H1 (cell line): ENCODE data around the gene CCDC40. TPM values are rescaled to one million over a fixed set of nuclear protein-coding genes. Genes with fewer than 3 reads are reported as not detected.

ENCODE experiments used
- CTCF ChIA-PET: fragments of 300-600 bp; sonication (Branson Sonifier 250); formaldehyde crosslinking; loops from one replicate; lab custom pipeline; 2021; ENCODE audit not compliant: partially characterized antibody; lab: Charles Lee
- POLR2A ChIA-PET: fragments of 300-600 bp; sonication (Branson Sonifier 250); formaldehyde crosslinking; loops from one replicate; lab custom pipeline; 2021; ENCODE audit warnings: inconsistent platforms; ENCODE audit not compliant: partially characterized antibody; lab: Charles Lee
- DNase-seq, 2 experiments: peaks; one replicate each; pipeline versions ENCODE4 v3.0.0 to v3.0.0-alpha.2; 2010 to 2022; ENCODE audit warnings: low spot score in 2 of 2, low read depth in 1 of 2, mixed read lengths in 1 of 2
- FAIRE-seq: peaks from 2 replicates; lab custom pipeline; 2011; peaks lifted over from hg19 to GRCh38; lab: Jason Lieb, UNC
- H2AFZ ChIP-seq: 2 replicates; pipeline ENCODE4 v1.8.1; 2012; ENCODE audit warnings: low read length, inconsistent platforms
- H2AK5ac ChIP-seq: 2 replicates; pipeline ENCODE4 v1.6.1; 2013; ENCODE audit warnings: low read depth, low read length
- H2BK120ac ChIP-seq: replicated peaks from 2 replicates; pipeline ENCODE3; 2013; ENCODE audit warnings: low read depth, low read length, inconsistent platforms
- H2BK12ac ChIP-seq: 2 replicates; pipeline ENCODE4 v1.6.1; 2013; ENCODE audit warnings: low read depth, low read length
- H2BK15ac ChIP-seq: 2 replicates; pipeline ENCODE4 v1.6.1; 2013; ENCODE audit warnings: low read length
- H2BK20ac ChIP-seq: 2 replicates; pipeline ENCODE4 v1.6.1; 2013; ENCODE audit warnings: low read length
- H2BK5ac ChIP-seq: 2 replicates; pipeline ENCODE4 v1.6.1; 2013; ENCODE audit warnings: low read depth, low read length
- H3K14ac ChIP-seq: 2 replicates; pipeline ENCODE4 v1.6.1; 2013; ENCODE audit warnings: inconsistent platforms; ENCODE audit not compliant: insufficient read length
- H3K18ac ChIP-seq: 2 replicates; pipeline ENCODE4 v1.6.1; 2013; ENCODE audit warnings: low read length; ENCODE audit errors: extremely low read depth
- H3K23ac ChIP-seq: 2 replicates; pipeline ENCODE4 v1.6.1; 2013; ENCODE audit warnings: inconsistent platforms; ENCODE audit not compliant: insufficient read length
- H3K23me2 ChIP-seq: 2 replicates; pipeline ENCODE4 v1.6.1; 2013; ENCODE audit warnings: low read depth, low read length
- H3K27ac ChIP-seq: 2 replicates; pipeline ENCODE4 v1.6.1; 2011; ENCODE audit warnings: low read depth, low read length, inconsistent platforms
- H3K27me3 ChIP-seq, 4 experiments: replicated peaks in 1 of 4; 1 replicate in 1 of 4; 2 replicates in 3 of 4; pipeline versions ENCODE4 v1.6.1 to v1.8.1; 2011 to 2013; ENCODE audit warnings: low read length in 3 of 4, mild to moderate bottlenecking in 3 of 4, inconsistent platforms in 2 of 4, mixed read lengths in 2 of 4, moderate library complexity in 1 of 4; ENCODE audit not compliant: control insufficient read depth in 3 of 4, insufficient read depth in 3 of 4; ENCODE audit errors: extremely low read depth in 1 of 4
- H3K36me3 ChIP-seq, 4 experiments: 2 replicates each; pipeline versions ENCODE4 v1.6.1 to v1.8.1; 2011 to 2013; ENCODE audit warnings: mild to moderate bottlenecking in 4 of 4, low read length in 3 of 4, moderate library complexity in 2 of 4, control low read depth in 1 of 4, inconsistent platforms in 1 of 4; ENCODE audit not compliant: insufficient read depth in 4 of 4, control insufficient read depth in 2 of 4
- H3K4ac ChIP-seq: replicated peaks from 2 replicates; pipeline ENCODE3; 2013; ENCODE audit warnings: low read length, low read depth, mixed read lengths, inconsistent platforms; ENCODE audit not compliant: insufficient read length
- H3K4me1 ChIP-seq, 4 experiments: replicated peaks in 1 of 4; 1 replicate in 1 of 4; 2 replicates in 3 of 4; pipeline versions ENCODE4 v1.6.1 to v1.8.1; 2011 to 2013; ENCODE audit warnings: low read length in 3 of 4, inconsistent platforms in 2 of 4, mixed read lengths in 1 of 4; ENCODE audit not compliant: insufficient read depth in 4 of 4, control insufficient read depth in 3 of 4
- H3K4me2 ChIP-seq, 2 experiments: 2 replicates each; pipeline versions ENCODE4 v1.6.1 to v1.8.1; 2011 to 2013; ENCODE audit warnings: low read depth in 2 of 2, low read length in 2 of 2, control low read depth in 1 of 2, inconsistent platforms in 1 of 2, mild to moderate bottlenecking in 1 of 2; ENCODE audit not compliant: insufficient read depth in 1 of 2
- H3K4me3 ChIP-seq, 4 experiments: fragments of 200-600, 300-600 bp in 1 of 4; sonication (generic), shearing (Covaris generic), sonication (Bioruptor Twin) in 1 of 4; 2 replicates each; pipeline versions ENCODE4 v1.5.1 to v1.8.1; 2011 to 2016; ENCODE audit warnings: low read length in 4 of 4, low read depth in 3 of 4, control low read depth in 2 of 4, inconsistent platforms in 2 of 4, mild to moderate bottlenecking in 2 of 4, mixed read lengths in 1 of 4, moderate library complexity in 1 of 4; ENCODE audit not compliant: insufficient read depth in 2 of 4; ENCODE audit errors: extremely low read depth in 1 of 4
- H3K56ac ChIP-seq: replicated peaks from 2 replicates; pipeline ENCODE3; 2013; ENCODE audit warnings: low read depth, mild to moderate bottlenecking, mixed read lengths, low read length, inconsistent platforms; ENCODE audit not compliant: insufficient read length
- H3K79me1 ChIP-seq: 2 replicates; pipeline ENCODE4 v1.6.1; 2013; ENCODE audit warnings: low read depth, low read length, control low read depth
- H3K79me2 ChIP-seq, 2 experiments: 2 replicates each; pipeline versions ENCODE4 v1.6.1 to v1.8.1; 2012 to 2013; ENCODE audit warnings: low read length in 2 of 2, mild to moderate bottlenecking in 2 of 2, inconsistent platforms in 1 of 2; ENCODE audit not compliant: insufficient read depth in 2 of 2, control insufficient read depth in 1 of 2
- H3K9ac ChIP-seq, 4 experiments: replicated peaks in 1 of 4; 1 replicate in 1 of 4; 2 replicates in 3 of 4; pipeline versions ENCODE4 v1.6.1 to v1.8.1; 2011 to 2013; ENCODE audit warnings: low read depth in 3 of 4, low read length in 3 of 4, control low read depth in 2 of 4, mild to moderate bottlenecking in 2 of 4, moderate library complexity in 2 of 4, inconsistent platforms in 1 of 4; ENCODE audit errors: extremely low read depth in 1 of 4
- H3K9me3 ChIP-seq, 2 experiments: 2 replicates each; pipeline versions ENCODE4 v1.6.1 to v1.8.1; 2012 to 2013; ENCODE audit warnings: mild to moderate bottlenecking in 2 of 2, moderate library complexity in 2 of 2, control low read depth in 1 of 2, inconsistent platforms in 1 of 2, low read depth in 1 of 2, low read length in 1 of 2, mixed read lengths in 1 of 2; ENCODE audit not compliant: insufficient read depth in 2 of 2
- H4K20me1 ChIP-seq, 2 experiments: replicated peaks in 1 of 2; 2 replicates each; pipeline versions ENCODE3 to v1.8.1; 2011 to 2013; ENCODE audit warnings: inconsistent platforms in 2 of 2, low read length in 2 of 2, mild to moderate bottlenecking in 1 of 2; ENCODE audit not compliant: insufficient read depth in 2 of 2, control insufficient read depth in 1 of 2
- H4K5ac ChIP-seq: 2 replicates; pipeline ENCODE4 v1.6.1; 2013; ENCODE audit warnings: low read length, low read depth, mixed read lengths, inconsistent platforms; ENCODE audit not compliant: insufficient read length
- H4K8ac ChIP-seq: 2 replicates; pipeline ENCODE4 v1.8.0; 2013; ENCODE audit warnings: mild to moderate bottlenecking, moderate library complexity, low read length, inconsistent platforms; ENCODE audit not compliant: insufficient read depth; ENCODE audit errors: extremely low read depth
- H4K91ac ChIP-seq: replicated peaks from 2 replicates; pipeline ENCODE3; 2013; ENCODE audit warnings: low read length, mixed read lengths, inconsistent platforms; ENCODE audit not compliant: insufficient read length
- BACH1 ChIP-seq: IDR thresholded peaks from 2 replicates; pipeline ENCODE4 v1.6.1; 2012; ENCODE audit warnings: low read length, improper control_type of control experiment
- EGR1 ChIP-seq: IDR thresholded peaks from 2 replicates; pipeline ENCODE4 v1.6.1; 2011; ENCODE audit warnings: low read depth, low read length, borderline replicate concordance
- EP300 ChIP-seq, 2 experiments: IDR thresholded peaks; 1 replicate in 1 of 2; 2 replicates in 1 of 2; pipeline ENCODE4 v1.6.1; 2011 to 2012; ENCODE audit warnings: low read depth in 2 of 2, low read length in 2 of 2, mild to moderate bottlenecking in 2 of 2, borderline replicate concordance in 1 of 2, inconsistent platforms in 1 of 2, moderate library complexity in 1 of 2
- FOSL1 ChIP-seq: IDR thresholded peaks from 2 replicates; pipeline ENCODE4 v1.6.1; 2011; ENCODE audit warnings: mild to moderate bottlenecking, low read depth, low read length, moderate library complexity; ENCODE audit not compliant: insufficient read depth
- SP1 ChIP-seq: IDR thresholded peaks from 2 replicates; pipeline ENCODE4 v1.6.1; 2011; ENCODE audit warnings: low read depth, low read length
- SP2 ChIP-seq: IDR thresholded peaks from 2 replicates; pipeline ENCODE4 v1.6.1; 2012; ENCODE audit warnings: mild to moderate bottlenecking, low read length, inconsistent platforms
- TBP ChIP-seq: IDR thresholded peaks from 2 replicates; pipeline ENCODE4 v1.6.1; 2011; ENCODE audit warnings: low read depth, low read length, improper control_type of control experiment
- TEAD4 ChIP-seq: IDR thresholded peaks from 2 replicates; pipeline ENCODE4 v1.6.1; 2012; ENCODE audit warnings: low read depth, low read length, inconsistent platforms, mixed read lengths
- USF2 ChIP-seq: IDR thresholded peaks from 2 replicates; pipeline ENCODE4 v1.6.1; 2011; ENCODE audit warnings: low read length, improper control_type of control experiment
- WGBS, 2 experiments: shearing (Covaris generic) in 1 of 2; methylation state at CpG; one replicate each; pipeline versions ENCODE4 v1.1.6 to v1.1.7; 2013 to 2015; ENCODE audit warnings: low lambda C conversion rate in 2 of 2, mixed read lengths in 2 of 2, inconsistent platforms in 1 of 2, low coverage in 1 of 2, missing lambda C conversion rate in 1 of 2; ENCODE audit not compliant: insufficient replicate concordance in 2 of 2, insufficient coverage in 1 of 2, insufficient read length in 1 of 2; ENCODE audit errors: extremely low coverage in 1 of 2, missing lambda C conversion rate in 1 of 2; 5-methylcytosine and 5-hydroxymethylcytosine counted together
- polyA plus RNA-seq, 7 experiments: library from polyadenylated mRNA; depleted of rRNA in 3 of 7; stranded (reverse) in 5 of 7; unstranded in 2 of 7; fragments of >200 nt in 5 of 7; fragments of 200-250 nt in 2 of 7; gene quantifications; 1 replicate in 5 of 7; 2 replicates in 1 of 7; 4 replicates in 1 of 7; pipeline versions ENCODE4 v1.2.1 to v1.2.3, GENCODE V29; 2011 to 2013; ENCODE audit warnings: missing spikeins in 2 of 7, mixed read lengths in 2 of 7
- total RNA-seq: library from RNA; stranded (reverse); fragmentation: NEBNext Ultra II Directional; extraction: Animal tissue kit (Norgen Biotek cat#: 25700); gene quantifications from 2 replicates; pipeline ENCODE4 v1.2.1, GENCODE V29; 2021

Gene CCDC40
- total and polyA plus RNA-seq, 2 of the 8 experiments (the other 6 are each of a cell fraction or from before 2014, with no cell fraction given): 4.1 to 11.5 TPM

GRCh38 chr17:80006811-80007752 lies 29.4 kb upstream of the CCDC40 start:
- Histone ChIP-seq H3K36me3 (peaks cover 0 to 15% (median 10%) of the 10 kb centered on the region in 4 experiments; a peak in 4 of 8 replicates), H3K18ac (no peak overlapping the region), H3K14ac (no peak overlapping the region), H3K4me3 (no peak overlapping the region), H3K4me1 (peaks cover 0 to 8% (median 3%) of the 10 kb centered on the region in 4 experiments; a peak in 3 of 7 replicates), H2BK15ac (no peak overlapping the region), H4K8ac (no peak overlapping the region), H3K56ac (no peak overlapping the region), H2BK20ac (no peak overlapping the region), H4K91ac (no peak overlapping the region), H4K20me1 (peaks cover 5 to 25% of the 10 kb centered on the region in 2 experiments), H3K4ac (no peak overlapping the region), H3K4me2 (no peak overlapping the region), H3K27me3 (no peaks in the 10 kb centered on the region), H2BK12ac (0 out of 2 replicates have a peak overlapping the region, but pooled peaks have one; percentile 60), H3K79me1 (peaks cover 4% of the 10 kb centered on the region; the same call in 1 of the 2 replicates), H2AK5ac (no peak overlapping the region), H3K79me2 (peaks cover 0 to 14% of the 10 kb centered on the region in 2 experiments; a peak in 1 of 4 replicates), H3K27ac (no peak overlapping the region), H2AFZ (no peak overlapping the region), H3K23me2 (no peaks in the 10 kb centered on the region), H3K9me3 (no peaks in the 10 kb centered on the region), H2BK120ac (no peak overlapping the region), H4K5ac (no peak overlapping the region), H3K9ac (no peak overlapping the region), H3K23ac (no peak overlapping the region), H2BK5ac (no peak overlapping the region)
- ChIA-PET POLR2A (interaction anchor here (0.7 to 3.7 kb wide), 5 partner anchors 14 to 139 kb away, joined by 3 to 20 read pairs (median 5); partner anchors contain the start of gene GAA), CTCF (interaction anchor here (0.7 to 10.2 kb wide), 38 partner anchors 9 to 1261 kb away, joined by 3 to 110 read pairs (median 4); partner anchors contain the start of gene GAA)
- no peak for DNase-seq
- no peak for FAIRE-seq
- WGBS, 2 experiments: 87% methylated on average over 27 of the region's 30 CpGs; no CpG with 5 or more reads in 1 of the 2 experiments
- TF ChIP-seq FOSL1: no peak
- TF ChIP-seq BACH1: no peak
- TF ChIP-seq SP2: no peak
- no peak for TF ChIP-seq TEAD4
- no peak for TF ChIP-seq TBP
- TF ChIP-seq USF2: no peak
- TF ChIP-seq SP1: no peak
- no peak for TF ChIP-seq EGR1
- no peak for TF ChIP-seq EP300 (IDR thresholded peaks at IDR 0.05; ENCODE audit: borderline replicate concordance in 1 of 2, low read depth in 2 of 2, low read length in 2 of 2)
